ENCODE data around the gene IGSF23.

Gene IGSF23

GRCh38 chr19:44585371-44586133 is 27.8 kb upstream of the IGSF23 start:
- H3K27me3 ChIP-seq (ENCODE audit: low read length) = no peaks in the 10 kb centered on the region; the same call in 1 of the 2 replicates
- H3K9ac ChIP-seq (ENCODE audit: low read length) = no peak overlapping the region
- H3K4me2 ChIP-seq (ENCODE audit: low read depth, low read length, poor library complexity, severe bottlenecking) = no peak overlapping the region
- no peak overlapping the region for H3K4me3 ChIP-seq (ENCODE audit: insufficient read depth, low read length, poor library complexity, severe bottlenecking)
- no peaks in the 10 kb centered on the region for H3K9me2 ChIP-seq (replicated peaks; ENCODE audit: insufficient read depth, low read length)
- H3K36me3 ChIP-seq (ENCODE audit: low read length) = no peaks in the 10 kb centered on the region
- H3F3A ChIP-seq (ENCODE audit: insufficient read depth) = no peaks in the 10 kb centered on the region
- H3K9me3 ChIP-seq (ENCODE audit: insufficient read depth, low read length) = no peaks in the 10 kb centered on the region
- no peak overlapping the region for H2AFZ ChIP-seq (ENCODE audit: low read depth, low read length, severe bottlenecking)
- no peaks in the 10 kb centered on the region for H3K79me2 ChIP-seq (ENCODE audit: insufficient read depth, low read length)
- H3K27ac ChIP-seq (ENCODE audit: low read depth, low read length) = no peak overlapping the region
- TF ChIP-seq, protein P1, sequence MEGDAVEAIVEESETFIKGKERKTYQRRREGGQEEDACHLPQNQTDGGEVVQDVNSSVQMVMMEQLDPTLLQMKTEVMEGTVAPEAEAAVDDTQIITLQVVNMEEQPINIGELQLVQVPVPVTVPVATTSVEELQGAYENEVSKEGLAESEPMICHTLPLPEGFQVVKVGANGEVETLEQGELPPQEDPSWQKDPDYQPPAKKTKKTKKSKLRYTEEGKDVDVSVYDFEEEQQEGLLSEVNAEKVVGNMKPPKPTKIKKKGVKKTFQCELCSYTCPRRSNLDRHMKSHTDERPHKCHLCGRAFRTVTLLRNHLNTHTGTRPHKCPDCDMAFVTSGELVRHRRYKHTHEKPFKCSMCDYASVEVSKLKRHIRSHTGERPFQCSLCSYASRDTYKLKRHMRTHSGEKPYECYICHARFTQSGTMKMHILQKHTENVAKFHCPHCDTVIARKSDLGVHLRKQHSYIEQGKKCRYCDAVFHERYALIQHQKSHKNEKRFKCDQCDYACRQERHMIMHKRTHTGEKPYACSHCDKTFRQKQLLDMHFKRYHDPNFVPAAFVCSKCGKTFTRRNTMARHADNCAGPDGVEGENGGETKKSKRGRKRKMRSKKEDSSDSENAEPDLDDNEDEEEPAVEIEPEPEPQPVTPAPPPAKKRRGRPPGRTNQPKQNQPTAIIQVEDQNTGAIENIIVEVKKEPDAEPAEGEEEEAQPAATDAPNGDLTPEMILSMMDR (IDR thresholded peaks at IDR 0.05; ENCODE audit: insufficient read depth, low read length, poor library complexity, severe bottlenecking) = no peak
- TF ChIP-seq EZH2phosphoT487 (conservative IDR thresholded peaks at IDR 0.05; ENCODE audit: low read length) = no peak
- H4K20me1 ChIP-seq (ENCODE audit: low read depth, low read length) = no peaks in the 10 kb centered on the region

- Histone ChIP-seq H3K27me3 (ENCODE audit: low read length) (no peaks in the 10 kb centered on the region; the same call in 1 of the 2 replicates), H2AFZ (ENCODE audit: low read depth, low read length, severe bottlenecking) (no peak overlapping the region), H3K79me2 (ENCODE audit: insufficient read depth, low read length) (no peaks in the 10 kb centered on the region), H3K9ac (ENCODE audit: low read length) (no peak overlapping the region), H3K27ac (ENCODE audit: low read depth, low read length) (no peak overlapping the region), H3K4me2 (ENCODE audit: low read depth, low read length, poor library complexity, severe bottlenecking) (no peak overlapping the region), H3F3A (ENCODE audit: insufficient read depth) (no peaks in the 10 kb centered on the region), H3K36me3 (ENCODE audit: low read length) (no peaks in the 10 kb centered on the region), H3K4me3 (ENCODE audit: insufficient read depth, low read length, poor library complexity, severe bottlenecking) (no peak overlapping the region), H4K20me1 (ENCODE audit: low read depth, low read length) (no peaks in the 10 kb centered on the region), H3K9me2 (replicated peaks; ENCODE audit: insufficient read depth, low read length) (no peaks in the 10 kb centered on the region), H3K9me3 (ENCODE audit: insufficient read depth, low read length) (no peaks in the 10 kb centered on the region)
- TF ChIP-seq, protein P1 (IDR thresholded peaks at IDR 0.05; ENCODE audit: insufficient read depth, low read length, poor library complexity, severe bottlenecking) = no peak
- TF ChIP-seq EZH2phosphoT487 (conservative IDR thresholded peaks at IDR 0.05; ENCODE audit: low read length) = no peak
Measured at GRCh38 chr19:44587963-44588770, 25.2 kb upstream of the IGSF23 start.

GRCh38 chr19:44588771-44589112 is 24.6 kb upstream of the IGSF23 start:
- H3K79me2 ChIP-seq (ENCODE audit: insufficient read depth, low read length) = no peaks in the 10 kb centered on the region
- no peaks in the 10 kb centered on the region for H3F3A ChIP-seq (ENCODE audit: insufficient read depth)
- H3K36me3 ChIP-seq (ENCODE audit: low read length) = no peaks in the 10 kb centered on the region
- no peak overlapping the region for H3K4me3 ChIP-seq (ENCODE audit: insufficient read depth, low read length, poor library complexity, severe bottlenecking)
- no peak overlapping the region for H3K4me2 ChIP-seq (ENCODE audit: low read depth, low read length, poor library complexity, severe bottlenecking)
- no peak for TF ChIP-seq EZH2phosphoT487 (conservative IDR thresholded peaks at IDR 0.05; ENCODE audit: low read length)
- TF ChIP-seq, protein P1 (IDR thresholded peaks at IDR 0.05; ENCODE audit: insufficient read depth, low read length, poor library complexity, severe bottlenecking) = no peak
- no peak overlapping the region for H3K27ac ChIP-seq (ENCODE audit: low read depth, low read length)
- no peak overlapping the region for H3K9ac ChIP-seq (ENCODE audit: low read length)
- H4K20me1 ChIP-seq (ENCODE audit: low read depth, low read length) = no peaks in the 10 kb centered on the region
- H3K9me3 ChIP-seq (ENCODE audit: insufficient read depth, low read length) = no peaks in the 10 kb centered on the region
- no peaks in the 10 kb centered on the region for H3K9me2 ChIP-seq (replicated peaks; ENCODE audit: insufficient read depth, low read length)
- no peaks in the 10 kb centered on the region for H3K27me3 ChIP-seq (ENCODE audit: low read length)
- no peak overlapping the region for H2AFZ ChIP-seq (ENCODE audit: low read depth, low read length, severe bottlenecking)

Measured in SU-DHL-6 (cell line).